GM12878 (cell line): ENCODE measurements around the gene DNMBP. TPM values are rescaled to one million over a fixed set of nuclear protein-coding genes. Genes with fewer than 3 reads are reported as not detected.

ENCODE experiments used
- ATAC-seq: fragments of 200-7000 bp; cut with Tn5 transposase; 3 replicates; pipeline ENCODE4 v1.9.1; 2020; ENCODE audit warnings: mild to moderate bottlenecking, moderate library complexity
- BruUV-seq: library from RNA; stranded (reverse); fragments of 400-500 nt; replicated peaks from 2 replicates; lab custom pipeline; 2021; lab: Mats Ljungman, UMichigan
- CTCF ChIA-PET: fragments of 300-600 bp; sonication (Branson Sonifier 250); formaldehyde crosslinking; extraction: SDS; loops from one replicate; lab custom pipeline; 2021; ENCODE audit warnings: inconsistent platforms; lab: Yijun Ruan, JAX
- POLR2A ChIA-PET: fragments of 350-600 bp; formaldehyde crosslinking; extraction: SDS; loops from one replicate; lab custom pipeline; 2021; ENCODE audit warnings: inconsistent platforms; lab: Charles Lee
- RAD21 ChIA-PET: fragments of 300-600 bp; sonication (Branson Sonifier 250); formaldehyde crosslinking; loops from one replicate; lab custom pipeline; 2023; ENCODE audit warnings: antibody characterized with exemption; ENCODE audit not compliant: unreplicated experiment; lab: Charles Lee
- SMC1A ChIA-PET: fragments of 300-600 bp; sonication (Branson Sonifier 250); formaldehyde crosslinking; loops from one replicate; lab custom pipeline; 2023; ENCODE audit not compliant: unreplicated experiment, uncharacterized antibody; lab: Charles Lee
- DNase-seq: peaks from one replicate; pipeline ENCODE4 v3.0.0-alpha.2; 2011; ENCODE audit warnings: low read depth, low spot score
- FAIRE-seq: peaks from 3 replicates; lab custom pipeline; 2011; peaks lifted over from hg19 to GRCh38; lab: Jason Lieb, UNC
- H2AFZ ChIP-seq: 2 replicates; pipeline ENCODE4 v1.6.0; 2011; ENCODE audit warnings: low read depth, low read length, control low read depth; ENCODE audit not compliant: control insufficient read depth
- H3K27ac ChIP-seq: 2 replicates; pipeline ENCODE4 v1.5.1; 2011; ENCODE audit warnings: control low read depth; ENCODE audit not compliant: control insufficient read depth, insufficient read depth
- H3K27me3 ChIP-seq, 2 experiments: replicated peaks in 1 of 2; 2 replicates each; pipeline versions ENCODE4 v1.6.0 to v1.6.1; 2011; ENCODE audit warnings: low read length in 1 of 2; ENCODE audit not compliant: control insufficient read depth in 2 of 2, insufficient read depth in 2 of 2
- H3K36me3 ChIP-seq, 2 experiments: 2 replicates each; pipeline ENCODE4 v1.5.1; 2011; ENCODE audit warnings: low read length in 1 of 2; ENCODE audit not compliant: control insufficient read depth in 2 of 2, insufficient read depth in 2 of 2
- H3K4me1 ChIP-seq: 2 replicates; pipeline ENCODE4 v1.6.1; 2011; ENCODE audit warnings: mild to moderate bottlenecking, low read length, moderate library complexity, mixed read lengths; ENCODE audit not compliant: control insufficient read depth, insufficient read depth
- H3K4me2 ChIP-seq: 2 replicates; pipeline ENCODE4 v1.6.0; 2011; ENCODE audit warnings: control low read depth; ENCODE audit not compliant: control insufficient read depth, insufficient read depth
- H3K4me3 ChIP-seq: fragments of 200-600 bp; sonication (generic); 2 replicates; pipeline ENCODE4 v1.5.1; 2016
- H3K79me2 ChIP-seq: 2 replicates; pipeline ENCODE4 v1.6.0; 2011; ENCODE audit warnings: low read length; ENCODE audit not compliant: control insufficient read depth, insufficient read depth
- H3K9ac ChIP-seq: 2 replicates; pipeline ENCODE4 v1.8.0; 2011; ENCODE audit warnings: low read length, control low read depth, mixed read lengths; ENCODE audit not compliant: control insufficient read depth, insufficient read depth
- H3K9me3 ChIP-seq: replicated peaks from 3 replicates; pipeline ENCODE4 v1.5.1; 2011; ENCODE audit warnings: mild to moderate bottlenecking, low read length; ENCODE audit not compliant: control insufficient read depth, insufficient read depth
- H4K20me1 ChIP-seq: 2 replicates; pipeline ENCODE4 v1.6.0; 2011; ENCODE audit not compliant: control insufficient read depth, insufficient read depth
- CTCF ChIP-seq, 3 experiments: IDR thresholded peaks in 2 of 3; conservative IDR thresholded peaks in 1 of 3; 2 replicates each; pipeline ENCODE4 v1.5.1; 2011; ENCODE audit warnings: low read depth in 3 of 3, low read length in 3 of 3, mild to moderate bottlenecking in 3 of 3, control low read depth in 2 of 3, moderate library complexity in 2 of 3, inconsistent platforms in 1 of 3, mixed read lengths in 1 of 3; ENCODE audit not compliant: control insufficient read depth in 2 of 3, insufficient read depth in 1 of 3; ENCODE audit errors: extremely low read depth in 1 of 3
- E2F8 ChIP-seq: fragments of 450-650 bp; IDR thresholded peaks from 2 replicates; pipeline ENCODE4 v1.6.1; 2018; ENCODE audit warnings: mild to moderate bottlenecking, low read depth, moderate library complexity; ENCODE audit not compliant: partially characterized antibody
- LARP7 ChIP-seq: fragments of 450-650 bp; IDR thresholded peaks from 2 replicates; pipeline ENCODE4 v1.6.1; 2017; ENCODE audit warnings: mild to moderate bottlenecking
- MYB ChIP-seq: fragments of 150-350 bp; IDR thresholded peaks from 2 replicates; pipeline ENCODE4 v1.6.1; 2014; ENCODE audit warnings: mild to moderate bottlenecking, low read depth, low read length, borderline replicate concordance
- RAD21 ChIP-seq: IDR thresholded peaks from 2 replicates; pipeline ENCODE4 v1.6.1; 2011; ENCODE audit warnings: mild to moderate bottlenecking, low read depth, low read length, moderate library complexity; ENCODE audit not compliant: insufficient read depth
- SUPT20H ChIP-seq: IDR thresholded peaks from 2 replicates; pipeline ENCODE4 v1.6.1; 2011; ENCODE audit warnings: low read depth, mild to moderate bottlenecking, low read length, moderate library complexity, borderline replicate concordance; ENCODE audit not compliant: control insufficient read depth
- WGBS: methylation state at CpG from one replicate; pipeline ENCODE4 v1.1.6; 2016; ENCODE audit warnings: low lambda C conversion rate; ENCODE audit not compliant: insufficient replicate concordance, insufficient coverage; ENCODE audit errors: missing lambda C conversion rate; 5-methylcytosine and 5-hydroxymethylcytosine counted together
- in situ Hi-C: fragments of 300-500 bp; cut with MboI; formaldehyde crosslinking; loops from 9 replicates; pipeline ENCODE4 v1.14.3; 2018; ENCODE audit warnings: mixed read lengths
- intact Hi-C: fragments of 100-400 bp; cut with micrococcal nuclease; formaldehyde crosslinking; loops from one replicate; pipeline ENCODE4 v1.14.2; 2022; ENCODE audit not compliant: unreplicated experiment
- polyA plus RNA-seq, 11 experiments: library from polyadenylated mRNA; depleted of rRNA in 4 of 11; unstranded in 6 of 11; stranded (reverse) in 5 of 11; fragments of >200 nt; fragmentation: Nextera tagmentation in 4 of 11; fragmentation: Illumina TruSeq in 1 of 11; extraction: Ambion mirVana in 4 of 11; extraction: Trizol in 1 of 11; gene quantifications; 1 replicate in 1 of 11; 2 replicates in 10 of 11; pipeline versions ENCODE4 v1.2.1 to v1.2.3, GENCODE V29; 2011 to 2016; ENCODE audit warnings: inconsistent platforms in 2 of 11, missing spikeins in 2 of 11, low read depth in 1 of 11
- total RNA-seq, 4 experiments: library from RNA; depleted of rRNA in 3 of 4; stranded (reverse); fragments of >200 nt in 3 of 4; fragmentation: Illumina TruSeq in 1 of 4; extraction: Trizol in 1 of 4; gene quantifications; 2 replicates each; pipeline versions ENCODE4 v1.2.1 to v1.2.3, GENCODE V29; 2013 to 2021

DNMBP gene
- total and polyA plus RNA-seq, 10 of the 15 experiments (the other 5 are each of a cell fraction or from before 2014, with no cell fraction given) = 7.1 to 45.0 (median 22.0) TPM

GRCh38 chr10:99855479-99856071 lies 154.2 kb downstream of the DNMBP start:
- 84% methylated on average over 8 of the region's 8 CpGs for WGBS
- H3K36me3 ChIP-seq = no peaks in the 10 kb centered on the region
- no peaks in the 10 kb centered on the region for H3K79me2 ChIP-seq
- ATAC-seq (no peak), FAIRE-seq (no peak), DNase-seq (no peak)
- H3K27ac ChIP-seq = no peak overlapping the region
- no peak overlapping the region for H3K9ac ChIP-seq
- ChIA-PET POLR2A (no interaction called here), RAD21 (interaction anchor here (1.3 to 3.6 kb wide), 3 partner anchors 9 to 192 kb away, joined by 4 to 16 read pairs (median 11); no protein-coding TSS in a partner anchor), SMC1A (interaction anchor here (0.6 to 8.1 kb wide), 3 partner anchors 10 to 259 kb away, joined by 3 to 51 read pairs (median 7); no protein-coding TSS in a partner anchor), CTCF (interaction anchor here (1.5 to 15.9 kb wide), 3 partner anchors 10 to 189 kb away, joined by 4 to 340 read pairs (median 21); no protein-coding TSS in a partner anchor)
- intact Hi-C loops = loop anchor here (10.0 kb wide), 2 partner anchors 369 to 479 kb away; partner anchors contain the start of genes CHUK and PKD2L1
- BruUV-seq = no TSS peak
- H3K9me3 ChIP-seq = no peaks in the 10 kb centered on the region
- no peaks in the 10 kb centered on the region for H4K20me1 ChIP-seq
- in situ Hi-C loops = no loop called here
- no peaks in the 10 kb centered on the region for H3K4me1 ChIP-seq
- H3K4me3 ChIP-seq = no peak overlapping the region
- no peak overlapping the region for H2AFZ ChIP-seq
- TF ChIP-seq LARP7 (no peak), MYB (no peak)
- no peaks in the 10 kb centered on the region for H3K27me3 ChIP-seq
- no peak overlapping the region for H3K4me2 ChIP-seq

GRCh38 chr10:99854860-99855259 lies 154.9 kb downstream of the DNMBP start:
- FAIRE-seq = no peak

More at GRCh38 chr10:99854860-99855259, 154.9 kb downstream of the DNMBP start:
- Histone ChIP-seq H2AFZ (no peak overlapping the region), H3K27ac (no peak overlapping the region), H3K4me1 (no peaks in the 10 kb centered on the region), H3K9ac (no peak overlapping the region), H3K9me3 (no peaks in the 10 kb centered on the region), H3K27me3 (no peaks in the 10 kb centered on the region), H4K20me1 (no peaks in the 10 kb centered on the region), H3K79me2 (no peaks in the 10 kb centered on the region), H3K4me2 (no peak overlapping the region), H3K36me3 (no peaks in the 10 kb centered on the region), H3K4me3 (no peak overlapping the region)
- no peak for ATAC-seq
- in situ Hi-C loops (no loop called here), intact Hi-C loops (loop anchor here (10.0 kb wide), 2 partner anchors 370 to 480 kb away; partner anchors contain the start of genes CHUK and PKD2L1)
- no TSS peak for BruUV-seq
- ChIA-PET SMC1A (interaction anchor here (2.1 to 8.1 kb wide), 3 partner anchors 9 to 191 kb away, joined by 7 to 51 read pairs (median 11); no protein-coding TSS in a partner anchor), RAD21 (interaction anchor here (1.8 to 3.6 kb wide), 2 partner anchors 9 to 190 kb away, joined by 4 to 16 read pairs; no protein-coding TSS in a partner anchor), POLR2A (no interaction called here), CTCF (interaction anchor here (0.7 to 15.9 kb wide), 4 partner anchors 9 to 189 kb away, joined by 3 to 340 read pairs (median 12); no protein-coding TSS in a partner anchor)
- TF ChIP-seq RAD21 (peak; percentile 31; the same call in 1 of the 2 replicates), SUPT20H (no peak), E2F8 (no peak), CTCF (IDR thresholded peaks at IDR 0.05 in 2 of 3, conservative IDR thresholded peaks at IDR 0.05 in 1 of 3; ENCODE audit: control insufficient read depth in 2 of 3, extremely low read depth in 1 of 3, insufficient read depth in 1 of 3, low read depth in 3 of 3, low read length in 3 of 3) (peak in 1 of 3 experiments; percentile 26; a peak in 1 of 6 replicates)
- DNase-seq = no peak
- WGBS = 28% methylated on average over 6 of the region's 6 CpGs
